ENCODE data around the gene ARPC1A. TPM values are rescaled to one million over a fixed set of nuclear protein-coding genes. Genes with fewer than 3 reads are reported as not detected.

ARPC1A gene
- polyA plus RNA-seq, 1 of the 3 experiments (the other 2 are of a cell fraction) = 306 TPM

GRCh38 chr7:99312316-99313203 is 13.1 kb upstream of the ARPC1A start:
- POLR2A ChIA-PET = no interaction called here
- no peak for TF ChIP-seq GABPA (IDR thresholded peaks at IDR 0.05; ENCODE audit: low read depth)
- no peak for TF ChIP-seq FOSL2 (IDR thresholded peaks at IDR 0.05; ENCODE audit: borderline replicate concordance, low read depth)
- TF ChIP-seq REST (IDR thresholded peaks at IDR 0.05; ENCODE audit: low read depth, low read length) = no peak
- TF ChIP-seq CTCF (IDR thresholded peaks at IDR 0.05) = peak; percentile 99
- TF ChIP-seq SMC3 (IDR thresholded peaks at IDR 0.05; ENCODE audit: low read depth, low read length) = peak; percentile 96
- no peak for TF ChIP-seq RXRA (IDR thresholded peaks at IDR 0.05; ENCODE audit: borderline replicate concordance, low read depth)
- peak; percentile 94 for TF ChIP-seq RAD21 (IDR thresholded peaks at IDR 0.05; ENCODE audit: low read length)
- no peak for TF ChIP-seq FOXM1 (IDR thresholded peaks at IDR 0.05; ENCODE audit: low read depth)
- no peak for TF ChIP-seq EP300 (IDR thresholded peaks at IDR 0.05; ENCODE audit: borderline replicate concordance in 1 of 2, low read depth in 1 of 2, low read length in 1 of 2)
- Histone ChIP-seq H3K4me3 (ENCODE audit: low read depth in 2 of 2, low read length in 1 of 2) (peak overlapping the region in 1 of 2 experiments; percentile 4; a peak in 1 of 4 replicates), H3K27me3 (ENCODE audit: insufficient read depth) (no peaks in the 10 kb centered on the region), H3K9ac (no peak overlapping the region), H4K20me1 (ENCODE audit: insufficient read depth) (no peaks in the 10 kb centered on the region), H3K4me2 (no peak overlapping the region), H2AFZ (ENCODE audit: low read depth) (peak overlapping the region; percentile 18; the same call in 1 of the 2 replicates), H3K9me2 (no peaks in the 10 kb centered on the region), H3K4me1 (ENCODE audit: control insufficient read depth in 1 of 2, insufficient read depth in 2 of 2, low read depth in 1 of 2, low read length in 1 of 2) (no peaks in the 10 kb centered on the region), H3K27ac (ENCODE audit: low read depth in 2 of 2, low read length in 1 of 2) (no peak overlapping the region), H3K36me3 (replicated peaks in 1 of 2; ENCODE audit: control insufficient read depth in 1 of 2, insufficient read depth in 2 of 2, low read length in 1 of 2) (peaks cover 0 to 5% of the 10 kb centered on the region in 2 experiments), H3K79me2 (ENCODE audit: insufficient read depth) (no peaks in the 10 kb centered on the region), H3F3A (replicated peaks; ENCODE audit: insufficient read depth) (peaks cover 4% of the 10 kb centered on the region), H3K9me3 (no peaks in the 10 kb centered on the region)
- CTCF ChIA-PET = interaction anchor here (0.6 to 9.8 kb wide), 45 partner anchors 8 to 422 kb away, joined by 3 to 146 read pairs (median 4); no protein-coding TSS in a partner anchor
- WGBS (ENCODE audit: low lambda C conversion rate) = 48% methylated on average over 16 of the region's 16 CpGs
- peak; percentile 78 for DNase-seq

GRCh38 chr7:99313204-99313573 is 12.5 kb upstream of the ARPC1A start:
- Histone ChIP-seq H3K9ac (no peak overlapping the region), H3K27ac (ENCODE audit: low read depth in 2 of 2, low read length in 1 of 2) (no peak overlapping the region), H3K79me2 (ENCODE audit: insufficient read depth) (no peaks in the 10 kb centered on the region), H4K20me1 (ENCODE audit: insufficient read depth) (no peaks in the 10 kb centered on the region), H3F3A (replicated peaks; ENCODE audit: insufficient read depth) (peaks cover 4% of the 10 kb centered on the region), H3K9me2 (no peaks in the 10 kb centered on the region), H3K27me3 (ENCODE audit: insufficient read depth) (no peaks in the 10 kb centered on the region), H3K4me1 (ENCODE audit: control insufficient read depth in 1 of 2, insufficient read depth in 2 of 2, low read depth in 1 of 2, low read length in 1 of 2) (no peaks in the 10 kb centered on the region), H3K4me3 (ENCODE audit: low read depth in 2 of 2, low read length in 1 of 2) (no peak overlapping the region; a peak in 1 of 4 replicates), H3K9me3 (no peaks in the 10 kb centered on the region), H3K36me3 (replicated peaks in 1 of 2; ENCODE audit: control insufficient read depth in 1 of 2, insufficient read depth in 2 of 2, low read length in 1 of 2) (peaks cover 0 to 5% of the 10 kb centered on the region in 2 experiments), H3K4me2 (no peak overlapping the region), H2AFZ (ENCODE audit: low read depth) (peak overlapping the region; percentile 18; the same call in 1 of the 2 replicates)
- DNase-seq = no peak
- CTCF ChIA-PET = interaction anchor here (0.7 to 9.8 kb wide), 42 partner anchors 9 to 422 kb away, joined by 3 to 146 read pairs (median 4); no protein-coding TSS in a partner anchor
- POLR2A ChIA-PET = no interaction called here
- TF ChIP-seq POLR2AphosphoS5 (IDR thresholded peaks at IDR 0.05; ENCODE audit: low read depth, low read length) (no peak), SMC3 (IDR thresholded peaks at IDR 0.05; ENCODE audit: low read depth, low read length) (no peak), IRF3 (IDR thresholded peaks at IDR 0.05; ENCODE audit: low read depth, low read length) (no peak), EZH2phosphoT487 (IDR thresholded peaks at IDR 0.05; ENCODE audit: borderline replicate concordance, low read depth) (no peak), RFX5 (IDR thresholded peaks at IDR 0.05; ENCODE audit: low read length) (no peak), FOSL2 (IDR thresholded peaks at IDR 0.05; ENCODE audit: borderline replicate concordance, low read depth) (no peak), USF2 (IDR thresholded peaks at IDR 0.05; ENCODE audit: borderline replicate concordance, low read depth, low read length) (no peak), EP300 (IDR thresholded peaks at IDR 0.05; ENCODE audit: borderline replicate concordance in 1 of 2, low read depth in 1 of 2, low read length in 1 of 2) (no peak), SIN3A (IDR thresholded peaks at IDR 0.05; ENCODE audit: borderline replicate concordance, low read depth, low read length) (no peak), TEAD4 (IDR thresholded peaks at IDR 0.05; ENCODE audit: borderline replicate concordance, insufficient read depth) (no peak), RXRA (IDR thresholded peaks at IDR 0.05; ENCODE audit: borderline replicate concordance, low read depth) (no peak), NFIC (IDR thresholded peaks at IDR 0.05; ENCODE audit: borderline replicate concordance) (no peak)
- 94% methylated on average over 1 of the region's 1 CpG for WGBS (ENCODE audit: low lambda C conversion rate)

Measured in SK-N-SH (cell line).